SU-DHL-6 (cell line): Measurements from ENCODE around the gene IL13RA1.

ENCODE experiments used
- H2AFZ ChIP-seq: fragments of 200-600 bp; sonication (generic); 2 replicates; pipeline ENCODE4 v1.6.1; 2014; ENCODE audit warnings: low read depth, mild to moderate bottlenecking, moderate library complexity, mixed read lengths, antibody characterized with exemption, low read length; ENCODE audit not compliant: severe bottlenecking
- H3F3A ChIP-seq: fragments of 200-600 bp; shearing (Covaris generic); 2 replicates; pipeline ENCODE4 v1.6.0; 2016; ENCODE audit warnings: antibody characterized with exemption, mild to moderate bottlenecking; ENCODE audit not compliant: insufficient read depth
- H3K27ac ChIP-seq: fragments of 200-600 bp; sonication (generic); 2 replicates; pipeline ENCODE4 v1.5.1; 2016; ENCODE audit warnings: low read depth, mild to moderate bottlenecking, low read length, moderate library complexity, mixed read lengths
- H3K27me3 ChIP-seq: fragments of 200-600 bp; sonication (generic), shearing (Covaris generic); 2 replicates; pipeline ENCODE4 v1.6.0; 2014; ENCODE audit warnings: mild to moderate bottlenecking, low read length
- H3K36me3 ChIP-seq: fragments of 200-600 bp; sonication (generic); 2 replicates; pipeline ENCODE4 v1.6.1; 2014; ENCODE audit warnings: mild to moderate bottlenecking, low read length, mixed read lengths
- H3K4me2 ChIP-seq: fragments of 300-600, 200-600 bp; shearing (Covaris generic), sonication (generic); 2 replicates; pipeline ENCODE4 v1.6.0; 2014; ENCODE audit warnings: low read length, low read depth, mild to moderate bottlenecking; ENCODE audit not compliant: poor library complexity, severe bottlenecking
- H3K4me3 ChIP-seq: fragments of 200-600 bp; sonication (generic); 2 replicates; pipeline ENCODE4 v1.5.1; 2014; ENCODE audit warnings: antibody characterized with exemption, low read length, mild to moderate bottlenecking, mixed read lengths; ENCODE audit not compliant: insufficient read depth, poor library complexity, severe bottlenecking
- H3K79me2 ChIP-seq: fragments of 200-600 bp; sonication (generic); 2 replicates; pipeline ENCODE4 v1.6.1; 2014; ENCODE audit warnings: mild to moderate bottlenecking, low read length, moderate library complexity; ENCODE audit not compliant: insufficient read depth
- H3K9ac ChIP-seq: fragments of 200-600 bp; sonication (generic); 2 replicates; pipeline ENCODE4 v1.7.0; 2014; ENCODE audit warnings: mild to moderate bottlenecking, low read length
- H3K9me2 ChIP-seq: fragments of 200-600 bp; sonication (generic); replicated peaks from 2 replicates; pipeline ENCODE4 v1.6.1; 2014; ENCODE audit warnings: low read length; ENCODE audit not compliant: insufficient read depth
- H3K9me3 ChIP-seq: fragments of 200-600 bp; sonication (generic); 2 replicates; pipeline ENCODE4 v1.6.1; 2014; ENCODE audit warnings: low read length, mixed read lengths; ENCODE audit not compliant: insufficient read depth
- H4K20me1 ChIP-seq: fragments of 200-600 bp; sonication (generic); 2 replicates; pipeline ENCODE4 v1.6.1; 2014; ENCODE audit warnings: low read depth, mild to moderate bottlenecking, antibody characterized with exemption, low read length, moderate library complexity, mixed read lengths
- EZH2phosphoT487 ChIP-seq: fragments of 200-600 bp; sonication (generic), shearing (Covaris generic); conservative IDR thresholded peaks from 2 replicates; pipeline ENCODE4 v1.6.1; 2018; ENCODE audit warnings: mild to moderate bottlenecking, antibody characterized with exemption, low read length, moderate library complexity, mixed read lengths
- TF ChIP-seq, protein P1 (sequence below): fragments of 200-600 bp; sonication (generic); IDR thresholded peaks from one replicate; pipeline ENCODE4 v1.5.1; 2017; ENCODE audit warnings: antibody characterized with exemption, mild to moderate bottlenecking, low read length, moderate library complexity; ENCODE audit not compliant: insufficient read depth, poor library complexity, severe bottlenecking

IL13RA1 gene

DNA sequence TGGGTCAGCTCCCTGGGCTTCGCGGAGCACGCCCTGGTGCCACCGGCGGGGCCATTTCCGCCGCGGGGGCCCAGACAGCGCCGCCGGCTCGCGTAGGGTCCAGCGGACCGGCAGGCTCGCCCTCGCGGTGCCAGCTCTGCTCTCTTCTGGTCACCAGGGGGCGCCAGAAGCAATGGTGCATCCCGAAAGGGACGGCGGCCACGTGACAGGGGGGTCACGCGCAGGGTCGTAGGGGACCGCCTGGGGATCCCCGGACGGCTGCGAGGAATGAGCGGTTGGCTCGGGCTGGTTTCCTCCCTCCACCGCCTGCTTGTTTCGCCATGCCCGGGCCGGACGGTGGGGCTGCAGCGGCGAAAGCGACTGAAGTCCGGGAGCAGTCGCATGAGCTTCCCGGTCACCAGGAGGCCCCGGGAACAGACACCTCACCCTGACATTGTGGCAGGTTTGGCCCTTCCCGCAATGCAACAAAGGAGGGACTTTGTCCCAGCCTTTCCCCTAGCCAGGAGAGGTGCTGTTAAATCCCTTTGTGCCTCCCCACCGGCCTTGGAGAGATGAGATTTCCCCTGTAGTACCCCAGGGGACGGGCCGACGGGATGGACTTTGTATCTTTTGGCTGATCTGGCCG is 112.0 kb downstream of the IL13RA1 start:
- H3K4me3 ChIP-seq = no peak overlapping the region
- no peaks in the 10 kb centered on the region for H3K9me3 ChIP-seq
- peak overlapping the region; percentile 25 for H3K4me2 ChIP-seq
- H4K20me1 ChIP-seq = no peaks in the 10 kb centered on the region
- TF ChIP-seq, protein P1, sequence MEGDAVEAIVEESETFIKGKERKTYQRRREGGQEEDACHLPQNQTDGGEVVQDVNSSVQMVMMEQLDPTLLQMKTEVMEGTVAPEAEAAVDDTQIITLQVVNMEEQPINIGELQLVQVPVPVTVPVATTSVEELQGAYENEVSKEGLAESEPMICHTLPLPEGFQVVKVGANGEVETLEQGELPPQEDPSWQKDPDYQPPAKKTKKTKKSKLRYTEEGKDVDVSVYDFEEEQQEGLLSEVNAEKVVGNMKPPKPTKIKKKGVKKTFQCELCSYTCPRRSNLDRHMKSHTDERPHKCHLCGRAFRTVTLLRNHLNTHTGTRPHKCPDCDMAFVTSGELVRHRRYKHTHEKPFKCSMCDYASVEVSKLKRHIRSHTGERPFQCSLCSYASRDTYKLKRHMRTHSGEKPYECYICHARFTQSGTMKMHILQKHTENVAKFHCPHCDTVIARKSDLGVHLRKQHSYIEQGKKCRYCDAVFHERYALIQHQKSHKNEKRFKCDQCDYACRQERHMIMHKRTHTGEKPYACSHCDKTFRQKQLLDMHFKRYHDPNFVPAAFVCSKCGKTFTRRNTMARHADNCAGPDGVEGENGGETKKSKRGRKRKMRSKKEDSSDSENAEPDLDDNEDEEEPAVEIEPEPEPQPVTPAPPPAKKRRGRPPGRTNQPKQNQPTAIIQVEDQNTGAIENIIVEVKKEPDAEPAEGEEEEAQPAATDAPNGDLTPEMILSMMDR = peak; percentile 11
- no peak for TF ChIP-seq EZH2phosphoT487
- H3F3A ChIP-seq = no peaks in the 10 kb centered on the region
- H2AFZ ChIP-seq = no peak overlapping the region
- no peaks in the 10 kb centered on the region for H3K36me3 ChIP-seq
- H3K9ac ChIP-seq = no peak overlapping the region
- no peaks in the 10 kb centered on the region for H3K9me2 ChIP-seq
- no peak overlapping the region for H3K27ac ChIP-seq
- H3K27me3 ChIP-seq = no peaks in the 10 kb centered on the region
- H3K79me2 ChIP-seq = no peaks in the 10 kb centered on the region
